GM18951 (cell line): ENCODE results near the gene A1CF.
"Not testable (repeated sequence)": the region's sequence is repeated elsewhere in the genome, so short reads cannot be mapped to it uniquely, and the experiment has no call there.

Experiments
- POLR2A ChIP-seq: IDR thresholded peaks from 4 replicates; pipeline ENCODE4 v1.6.1; 2011; ENCODE audit warnings: mild to moderate bottlenecking; ENCODE audit not compliant: insufficient read length, insufficient read depth; ENCODE audit errors: extremely low read depth
- in situ Hi-C: fragments of 300-500 bp; cut with MboI; formaldehyde crosslinking; loops from one replicate; pipeline ENCODE4 v1.12.0; 2022; ENCODE audit warnings: low sequenced_read_pairs, mixed read lengths, inconsistent platforms; ENCODE audit not compliant: unreplicated experiment

The A1CF gene

GRCh38 chr10:50894312-50894711, 8.9 kb upstream of the A1CF start:
- no peak for TF ChIP-seq POLR2A
- in situ Hi-C loops: no loop called here

- in situ Hi-C loops: no loop called here
- TF ChIP-seq POLR2A: no peak
Observed at GRCh38 chr10:50892467-50892866, 7.0 kb upstream of the A1CF start.

- in situ Hi-C loops: no loop called here
- no peak for TF ChIP-seq POLR2A
Observed at GRCh38 chr10:50884302-50884701, 1.1 kb downstream of the A1CF start.

- TF ChIP-seq POLR2A: no peak
- in situ Hi-C loops: no loop called here
Observed at GRCh38 chr10:50883629-50884028, 1.8 kb downstream of the A1CF start.

GRCh38 chr10:50882540-50882983, 2.9 kb downstream of the A1CF start:
- TF ChIP-seq POLR2A: no peak
- in situ Hi-C loops: no loop called here

- in situ Hi-C loops: not testable (repeated sequence)
Observed at GRCh38 chr10:50881046-50881445, 4.4 kb downstream of the A1CF start.

GRCh38 chr10:50876429-50876828, 9.0 kb downstream of the A1CF start:
- in situ Hi-C loops: no loop called here
- no peak for TF ChIP-seq POLR2A

GRCh38 chr10:50874723-50875122, 10.7 kb downstream of the A1CF start:
- no peak for TF ChIP-seq POLR2A
- in situ Hi-C loops: no loop called here

- TF ChIP-seq POLR2A: no peak
- in situ Hi-C loops: no loop called here
Observed at GRCh38 chr10:50866317-50866716, 19.1 kb downstream of the A1CF start.

GRCh38 chr10:50862719-50863118, 22.7 kb downstream of the A1CF start:
- in situ Hi-C loops: no loop called here
- no peak for TF ChIP-seq POLR2A

GRCh38 chr10:50861370-50861769, 24.1 kb downstream of the A1CF start:
- TF ChIP-seq POLR2A: no peak
- in situ Hi-C loops: no loop called here

- no peak for TF ChIP-seq POLR2A
- in situ Hi-C loops: no loop called here
Observed at GRCh38 chr10:50857579-50857978, 27.8 kb downstream of the A1CF start.

- in situ Hi-C loops: no loop called here
- TF ChIP-seq POLR2A: no peak
Observed at GRCh38 chr10:50855461-50855860, 30.0 kb downstream of the A1CF start.

GRCh38 chr10:50855015-50855414, 30.4 kb downstream of the A1CF start:
- in situ Hi-C loops: no loop called here
- TF ChIP-seq POLR2A: no peak

- no peak for TF ChIP-seq POLR2A
Observed at GRCh38 chr10:50853557-50853956, 31.9 kb downstream of the A1CF start.

GRCh38 chr10:50851884-50852671, 33.3 kb downstream of the A1CF start:
- no peak for TF ChIP-seq POLR2A
- in situ Hi-C loops: no loop called here

More at GRCh38 chr10:50853557-50853956, 31.9 kb downstream of the A1CF start:
- in situ Hi-C loops: no loop called here
